DND-41 (cell line): ENCODE measurements around the gene MRTFA.

Source experiments
- CTCF ChIP-seq: IDR thresholded peaks from 2 replicates; pipeline ENCODE4 v1.5.1; 2012; ENCODE audit warnings: borderline replicate concordance, low read length, moderate library complexity, mild to moderate bottlenecking; ENCODE audit not compliant: poor library complexity, severe bottlenecking; ENCODE audit errors: extremely low read depth
- EZH2 ChIP-seq: IDR thresholded peaks from 3 replicates; pipeline ENCODE4 v1.6.1; 2012; ENCODE audit warnings: borderline replicate concordance, low read depth, mild to moderate bottlenecking, moderate library complexity, low read length, inconsistent platforms; ENCODE audit not compliant: severe bottlenecking

DNA sequence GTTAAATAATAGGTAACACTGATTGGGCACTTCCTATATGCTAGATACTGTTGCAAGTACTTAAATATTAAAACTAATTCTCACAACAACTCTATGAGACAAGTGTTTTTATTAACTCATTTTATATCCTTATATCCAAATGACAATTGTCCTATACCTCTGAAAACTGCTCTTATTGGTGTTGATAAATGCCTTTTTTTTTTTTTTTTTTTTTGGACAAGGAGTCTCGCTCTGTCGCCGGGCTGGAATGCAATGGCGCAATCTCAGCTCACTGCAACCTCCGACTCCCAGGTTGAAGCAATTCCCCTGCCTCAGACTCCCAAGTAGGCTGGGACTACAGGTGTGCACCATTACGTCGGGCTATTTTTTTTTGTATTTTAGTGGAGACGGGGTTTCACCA is 41.6 kb downstream of the MRTFA start:
- no peak for TF ChIP-seq CTCF
- no peak for TF ChIP-seq EZH2
